GM19463 (cell line): ENCODE data around the gene PER1.

Experiments used
- ATAC-seq: cut with Tn5 transposase; IDR thresholded peaks from one replicate; pipeline ENCODE4 v1.9.1; 2021; ENCODE audit warnings: mild to moderate bottlenecking, moderate library complexity; ENCODE audit not compliant: unreplicated experiment

PER1 gene

DNA sequence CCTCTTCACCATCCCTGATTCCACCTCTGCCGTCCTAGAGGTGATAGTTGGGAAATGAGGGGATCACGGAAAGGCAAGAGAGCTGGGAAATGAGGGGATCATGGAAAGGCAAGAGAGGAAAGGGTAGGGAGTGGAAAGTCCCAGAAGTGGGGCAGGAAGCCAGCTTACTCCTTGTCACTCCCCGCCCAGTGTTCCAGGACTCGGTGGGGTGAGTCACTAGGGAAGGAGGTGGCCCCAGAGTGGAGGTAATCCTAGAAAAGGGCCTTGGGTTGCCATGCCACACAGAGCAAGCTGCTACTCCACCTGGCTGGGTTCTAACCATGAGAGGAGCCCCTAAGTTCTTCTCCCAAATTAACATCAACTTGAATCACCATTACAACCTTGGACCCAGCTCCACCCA, 48.7 kb downstream of the PER1 start:
- ATAC-seq = no peak

DNA sequence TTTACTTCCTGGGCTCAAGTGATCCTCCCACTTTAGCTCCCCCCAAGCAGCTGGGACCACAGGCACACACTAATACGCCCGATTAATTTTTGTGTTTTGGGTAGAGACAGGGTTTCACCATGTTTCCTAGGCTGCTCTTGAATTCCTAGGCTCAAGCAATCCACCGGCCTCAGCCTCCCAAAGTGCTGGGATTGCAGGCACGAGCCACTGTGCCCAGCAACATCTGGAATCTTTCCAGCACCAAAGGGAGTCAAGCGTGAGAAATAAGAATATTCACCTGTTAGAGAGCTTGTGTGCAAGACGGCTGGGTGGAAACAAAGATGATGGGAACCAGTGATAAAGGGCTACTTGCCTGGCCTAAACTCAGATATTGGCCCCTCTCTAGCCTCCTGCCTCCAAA, 50.5 kb downstream of the PER1 start:
- ATAC-seq = no peak

DNA sequence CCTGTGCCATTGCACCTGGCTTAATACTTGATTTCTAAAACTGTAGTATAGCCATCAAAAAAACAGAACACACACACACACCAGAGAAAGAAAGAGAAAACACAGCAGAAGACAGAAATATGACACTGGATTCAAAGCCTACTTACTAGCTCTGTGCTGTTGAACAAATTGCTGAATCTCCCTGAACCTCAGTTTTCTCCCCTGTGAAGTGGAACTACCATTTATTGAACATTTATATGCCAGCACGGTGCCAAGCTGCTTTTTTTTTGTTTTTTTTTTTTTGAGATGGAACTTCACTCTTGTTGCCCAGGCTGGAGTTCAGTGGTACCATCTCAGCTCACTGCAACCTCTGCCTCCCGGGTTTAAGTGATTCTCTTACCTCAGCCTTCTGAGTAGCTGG, 51.4 kb downstream of the PER1 start:
- ATAC-seq = no peak

DNA sequence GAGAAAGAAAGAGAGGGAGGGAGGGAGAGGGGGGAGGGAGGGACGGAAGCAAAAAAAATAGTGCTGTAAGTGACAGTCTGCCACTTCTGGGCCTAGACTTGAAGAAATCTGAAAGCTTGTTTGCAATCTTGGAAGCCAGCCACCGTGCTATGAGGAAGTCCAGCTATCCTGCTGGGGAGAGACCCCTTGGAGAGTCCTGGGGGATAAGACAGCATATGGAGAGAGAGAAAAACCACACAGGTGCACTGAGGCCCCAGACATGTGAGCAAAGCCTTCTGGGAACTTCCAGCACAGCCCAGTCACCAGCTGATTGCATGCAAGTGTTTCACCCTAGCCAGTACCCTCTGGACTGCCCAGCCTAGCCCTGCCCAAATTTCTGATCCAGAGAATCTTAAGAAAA, 52.1 kb downstream of the PER1 start:
- ATAC-seq = no peak

DNA sequence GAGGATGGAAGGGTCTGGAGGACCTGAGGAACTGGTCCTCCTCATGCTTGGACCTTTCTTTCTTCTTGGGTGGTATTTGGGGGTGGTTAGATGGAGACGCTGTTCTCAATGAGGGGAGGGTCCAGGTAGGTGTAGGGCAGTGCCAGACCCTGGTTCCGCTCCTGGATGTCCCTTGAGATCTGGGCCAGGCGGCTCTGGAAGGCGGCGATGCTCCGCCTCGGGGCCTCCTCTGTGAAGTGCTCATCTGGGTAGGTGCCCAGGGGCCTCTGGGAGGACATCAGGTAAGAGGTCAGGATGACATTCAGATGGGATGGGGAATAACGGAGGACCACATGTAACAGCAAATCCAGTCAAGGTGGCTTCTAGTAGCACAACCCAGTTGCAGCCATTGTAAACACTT, 55.7 kb downstream of the PER1 start:
- ATAC-seq = no peak

DNA sequence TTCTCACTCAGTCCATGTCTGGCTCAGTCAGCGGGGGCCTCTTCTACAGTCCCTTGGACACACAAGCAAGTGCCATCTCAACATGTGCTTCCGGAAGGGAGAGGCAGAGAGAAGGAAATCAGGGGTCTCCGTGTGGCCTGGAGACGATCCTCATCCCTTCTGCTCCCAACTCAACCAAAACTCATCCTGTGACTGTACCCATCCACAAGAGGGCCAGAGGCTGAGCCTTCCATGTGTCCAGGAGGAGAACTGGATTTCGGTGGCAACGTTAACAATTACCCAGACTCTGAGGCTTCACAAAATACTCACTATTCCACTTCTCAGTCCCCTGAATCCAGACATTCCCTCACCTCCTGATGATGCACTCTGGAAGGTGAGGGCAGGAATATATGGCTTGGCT, 56.8 kb downstream of the PER1 start:
- ATAC-seq = no peak

DNA sequence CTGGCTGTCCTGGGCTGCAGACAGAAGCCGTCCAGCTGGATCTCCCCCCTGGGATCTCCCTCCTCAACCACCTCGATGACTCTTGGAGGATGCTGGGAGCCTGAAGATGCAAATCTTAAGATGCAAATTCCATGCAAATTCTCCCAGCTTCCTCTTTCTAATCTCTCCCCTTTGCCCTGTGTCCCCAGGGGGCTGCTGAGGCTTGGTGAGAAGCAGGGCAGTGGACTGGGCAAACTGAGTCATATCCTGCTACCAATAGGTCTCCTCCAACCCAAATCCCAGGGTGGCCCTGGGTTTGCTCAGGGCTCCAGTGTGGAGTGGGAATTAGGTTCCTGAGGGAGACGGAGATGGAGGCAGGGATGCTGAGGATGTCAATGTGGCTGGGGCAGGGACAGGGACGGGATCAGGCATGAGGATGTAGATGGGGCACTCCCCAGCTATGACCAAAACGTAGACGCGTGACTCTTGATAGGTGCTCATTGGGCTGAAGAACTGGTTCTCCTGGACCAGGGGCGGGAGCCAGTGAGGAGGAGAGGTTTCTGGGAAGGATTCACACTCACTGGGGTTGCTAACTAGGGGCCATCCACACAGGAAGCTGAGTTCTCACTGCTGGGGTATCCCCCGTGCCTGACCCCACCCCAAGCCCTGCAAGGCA, 61.0 kb downstream of the PER1 start:
- ATAC-seq = no peak
